22Rv1 (cell line): ENCODE measurements around the gene SLC22A14.

Experiments used
- CTCF ChIP-seq: fragments of 450-650 bp; IDR thresholded peaks from 2 replicates; pipeline ENCODE4 v1.5.1; 2017; ENCODE audit warnings: mild to moderate bottlenecking
- ZFX ChIP-seq: fragments of 450-650 bp; IDR thresholded peaks from 2 replicates; pipeline ENCODE4 v1.6.1; 2017; ENCODE audit warnings: antibody characterized with exemption, borderline replicate concordance

- TF ChIP-seq CTCF (no peak), ZFX (no peak)
These were observed 31.2 kb downstream of the SLC22A14 start for GRCh38 chr3:38313263-38313662.
